A549 (cell line): Measurements from ENCODE around the gene ASAH2. TPM values are rescaled to one million over a fixed set of nuclear protein-coding genes. Genes with fewer than 3 reads are reported as not detected.

ENCODE experiments used
- ATAC-seq, 2 experiments: fragments of 200-7000 bp in 1 of 2; fragments of >200 bp in 1 of 2; cut with Nextera tagmentation in 1 of 2; cut with Tn5 transposase in 1 of 2; 3 replicates each; pipeline versions ENCODE4 v1.8.0 to v1.9.1; 2018 to 2020; ENCODE audit warnings: mild to moderate bottlenecking in 1 of 2, moderate library complexity in 1 of 2
- CTCF ChIA-PET: fragments of 300-600 bp; sonication (Branson Sonifier 250); formaldehyde crosslinking; extraction: SDS; loops from one replicate; lab custom pipeline; 2021; ENCODE audit warnings: antibody characterized with exemption, inconsistent platforms; lab: Yijun Ruan, JAX
- POLR2A ChIA-PET: fragments of 350-600 bp; formaldehyde crosslinking; extraction: SDS; loops from one replicate; lab custom pipeline; 2021; ENCODE audit warnings: antibody characterized with exemption, inconsistent platforms; lab: Yijun Ruan, JAX
- DNase-seq, 2 experiments: peaks; one replicate each; pipeline versions ENCODE4 v3.0.0 to v3.0.0-alpha.2; 2011 to 2016; ENCODE audit warnings: low read depth in 1 of 2, low spot score in 1 of 2
- FAIRE-seq: peaks from 2 replicates; lab custom pipeline; 2011; peaks lifted over from hg19 to GRCh38; lab: Jason Lieb, UNC
- H3K27ac ChIP-seq, 2 experiments: fragments of >200 bp; sonication (Bioruptor Twin); formaldehyde crosslinking; 3 replicates each; pipeline ENCODE4 v1.5.1; 2016 to 2017
- H3K4me1 ChIP-seq: fragments of >200 bp; sonication (Bioruptor Twin); formaldehyde crosslinking; 3 replicates; pipeline ENCODE4 v1.6.1; 2016
- H3K4me2 ChIP-seq: fragments of >200 bp; sonication (Bioruptor Twin); formaldehyde crosslinking; 3 replicates; pipeline ENCODE4 v1.6.1; 2016
- H3K4me3 ChIP-seq: fragments of >200 bp; sonication (Bioruptor Twin); formaldehyde crosslinking; 3 replicates; pipeline ENCODE4 v1.5.1; 2016
- H3K9me3 ChIP-seq: fragments of >200 bp; sonication (Bioruptor Twin); formaldehyde crosslinking; 3 replicates; pipeline ENCODE4 v1.6.1; 2016
- BHLHE40 ChIP-seq: IDR thresholded peaks from 2 replicates; pipeline ENCODE4 v1.6.1; 2012; ENCODE audit warnings: low read depth, low read length, inconsistent platforms
- CHD4 ChIP-seq: fragments of 200-600 bp; sonication (generic); IDR thresholded peaks from 2 replicates; pipeline ENCODE4 v1.6.1; 2016; ENCODE audit warnings: antibody characterized with exemption, mild to moderate bottlenecking, borderline replicate concordance
- EHF ChIP-seq: fragments of 250-450 bp; sonication (Bioruptor Pico); IDR thresholded peaks from 2 replicates; pipeline ENCODE4 v1.5.0; 2020; ENCODE audit warnings: mild to moderate bottlenecking
- EHMT2 ChIP-seq: fragments of 200-600 bp; sonication (generic); IDR thresholded peaks from 2 replicates; pipeline ENCODE4 v1.6.1; 2016; ENCODE audit warnings: antibody characterized with exemption, low read depth, mild to moderate bottlenecking, moderate library complexity
- ELK1 ChIP-seq: fragments of 150-350 bp; IDR thresholded peaks from 2 replicates; pipeline ENCODE4 v1.6.1; 2014; ENCODE audit warnings: low read depth, mild to moderate bottlenecking, low read length
- ESRRA ChIP-seq: fragments of 150-350 bp; IDR thresholded peaks from 2 replicates; pipeline ENCODE4 v1.6.1; 2014; ENCODE audit warnings: mild to moderate bottlenecking, low read length, borderline replicate concordance
- FOSB ChIP-seq: fragments of 250-450 bp; sonication (Bioruptor Pico); IDR thresholded peaks from 2 replicates; pipeline ENCODE4 v1.5.0; 2020; ENCODE audit warnings: mild to moderate bottlenecking, moderate library complexity
- FOSL2 ChIP-seq, 2 experiments: fragments of 450-650 bp in 1 of 2; fragments of >200 bp in 1 of 2; sonication (Bioruptor Twin) in 1 of 2; formaldehyde crosslinking; IDR thresholded peaks; 2 replicates each; pipeline versions ENCODE4 v1.5.0 to v1.6.1; 2016 to 2020; ENCODE audit warnings: mild to moderate bottlenecking in 1 of 2, moderate library complexity in 1 of 2
- FOXS1 ChIP-seq: fragments of 250-450 bp; sonication (Bioruptor Pico); IDR thresholded peaks from 2 replicates; pipeline ENCODE4 v1.5.0; 2020; ENCODE audit warnings: mild to moderate bottlenecking, moderate library complexity
- HDAC2 ChIP-seq: fragments of 200-600 bp; sonication (generic); IDR thresholded peaks from 2 replicates; pipeline ENCODE4 v1.6.1; 2016
- HES2 ChIP-seq: fragments of >200 bp; sonication (Bioruptor Twin); formaldehyde crosslinking; IDR thresholded peaks from 2 replicates; pipeline ENCODE4 v1.6.1; 2016
- HMGXB4 ChIP-seq: fragments of 250-450 bp; sonication (Bioruptor Pico); IDR thresholded peaks from 2 replicates; pipeline ENCODE4 v1.5.0; 2021; ENCODE audit warnings: mild to moderate bottlenecking, moderate library complexity, borderline replicate concordance
- HOXA7 ChIP-seq: fragments of 250-450 bp; sonication (Bioruptor Pico); IDR thresholded peaks from 2 replicates; pipeline ENCODE4 v1.5.0; 2020; ENCODE audit warnings: mild to moderate bottlenecking, moderate library complexity
- HOXB13 ChIP-seq: fragments of 250-450 bp; sonication (Bioruptor Pico); IDR thresholded peaks from 2 replicates; pipeline ENCODE4 v1.5.0; 2020; ENCODE audit warnings: low read depth, mild to moderate bottlenecking, moderate library complexity
- JUNB ChIP-seq: fragments of >200 bp; sonication (Bioruptor Twin); formaldehyde crosslinking; IDR thresholded peaks from 2 replicates; pipeline ENCODE4 v1.6.1; 2016
- KDM5A ChIP-seq: fragments of 200-600 bp; sonication (generic); IDR thresholded peaks from 2 replicates; pipeline ENCODE4 v1.6.1; 2016; ENCODE audit warnings: antibody characterized with exemption, mild to moderate bottlenecking
- MYC ChIP-seq: IDR thresholded peaks from 2 replicates; pipeline ENCODE4 v1.6.1; 2012; ENCODE audit warnings: mild to moderate bottlenecking, inconsistent platforms, low read length, improper control_type of control experiment, borderline replicate concordance
- NFE2L2 ChIP-seq: fragments of 150-350 bp; conservative IDR thresholded peaks from 2 replicates; pipeline ENCODE4 v1.6.1; 2014; ENCODE audit warnings: low read length
- NR3C1 ChIP-seq: fragments of >200 bp; sonication (Bioruptor Twin); formaldehyde crosslinking; IDR thresholded peaks from 3 replicates; pipeline ENCODE4 v1.6.1; 2017
- PBX3 ChIP-seq: IDR thresholded peaks from 2 replicates; pipeline ENCODE4 v1.6.1; 2012
- POLR2A ChIP-seq: IDR thresholded peaks from 2 replicates; pipeline ENCODE4 v1.6.1; 2012; ENCODE audit warnings: mild to moderate bottlenecking, low read length
- RAD21 ChIP-seq, 2 experiments: fragments of >200 bp in 1 of 2; sonication (Bioruptor Twin) in 1 of 2; formaldehyde crosslinking in 1 of 2; IDR thresholded peaks in 1 of 2; conservative IDR thresholded peaks in 1 of 2; 2 replicates in 1 of 2; 3 replicates in 1 of 2; pipeline ENCODE4 v1.6.1; 2012 to 2018; ENCODE audit warnings: inconsistent platforms in 1 of 2
- RARB ChIP-seq: fragments of 250-450 bp; sonication (Bioruptor Pico); IDR thresholded peaks from 2 replicates; pipeline ENCODE4 v1.8.0; 2021; ENCODE audit warnings: mild to moderate bottlenecking, moderate library complexity
- REST ChIP-seq: fragments of 200-600 bp; sonication (generic); IDR thresholded peaks from 2 replicates; pipeline ENCODE4 v1.6.1; 2016; ENCODE audit warnings: antibody characterized with exemption, mild to moderate bottlenecking, moderate library complexity
- RFX5 ChIP-seq: fragments of 450-650 bp; IDR thresholded peaks from 2 replicates; pipeline ENCODE4 v1.7.1; 2014; ENCODE audit warnings: antibody characterized with exemption, mild to moderate bottlenecking, moderate library complexity
- ZSCAN20 ChIP-seq: fragments of 250-450 bp; sonication (Bioruptor Pico); IDR thresholded peaks from 2 replicates; pipeline ENCODE4 v1.8.0; 2022; ENCODE audit warnings: mild to moderate bottlenecking, moderate library complexity
- WGBS: methylation state at CpG from one replicate; pipeline ENCODE4 v1.1.6; 2017; ENCODE audit errors: missing lambda C conversion rate; 5-methylcytosine and 5-hydroxymethylcytosine counted together
- polyA plus RNA-seq, 4 experiments: library from polyadenylated mRNA; depleted of rRNA in 3 of 4; stranded (reverse); fragments of >200 nt; fragmentation: RNase III in 1 of 4; extraction: RNeasy Plus Mini Kit Qiagen cat#74134 plus additional on column Dnase treatment in 1 of 4; gene quantifications; 2 replicates in 3 of 4; 3 replicates in 1 of 4; pipeline ENCODE4 v1.2.3, GENCODE V29; 2011 to 2017

Gene ASAH2
- polyA plus RNA-seq, 2 of the 4 experiments (the other 2 are of a cell fraction), result 0.17 to 4.8 TPM

- Histone ChIP-seq H3K4me3 (no peak overlapping the region), H3K4me1 (no peaks in the 10 kb centered on the region), H3K27ac (no peak overlapping the region), H3K9me3 (no peaks in the 10 kb centered on the region), H3K4me2 (no peak overlapping the region)
- FAIRE-seq (no peak), ATAC-seq (no peak), DNase-seq (no peak)
- POLR2A ChIA-PET, result no interaction called here
- TF ChIP-seq PBX3 (no peak), HES2 (no peak), FOXS1 (CRISPR knock-in tag) (no peak), RARB (CRISPR knock-in tag) (no peak), KDM5A (no peak), RFX5 (no peak), FOSB (no peak), RAD21 (conservative IDR thresholded peaks at IDR 0.05 in 1 of 2, IDR thresholded peaks at IDR 0.05 in 1 of 2) (no peak), ZSCAN20 (CRISPR knock-in tag) (no peak), NR3C1 (no peak), HOXA7 (no peak), HDAC2 (no peak), ELK1 (no peak), MYC (no peak), REST (no peak), NFE2L2 (no peak), EHMT2 (no peak)
- 23% methylated on average over 3 of the region's 3 CpGs for WGBS
- CTCF ChIA-PET, result interaction anchor here (1.9 kb wide), 1 partner anchor 13 kb away, joined by 7 read pairs; no protein-coding TSS in a partner anchor
Measured at GRCh38 chr10:50211670-50212069, 39.6 kb downstream of the ASAH2 start.

GRCh38 chr10:50210876-50211275 is 40.4 kb downstream of the ASAH2 start:
- FAIRE-seq (no peak), ATAC-seq (no peak)
- CTCF ChIA-PET, result interaction anchor here (0.8 to 1.9 kb wide), 2 partner anchors 14 to 413 kb away, joined by 3 to 7 read pairs; no protein-coding TSS in a partner anchor

More at GRCh38 chr10:50210876-50211275, 40.4 kb downstream of the ASAH2 start:
- TF ChIP-seq POLR2A (no peak), EHMT2 (no peak), CHD4 (no peak), JUNB (no peak), RFX5 (no peak), FOSL2 (IDR thresholded peaks at IDR 0.05) (no peak), FOSL2 (CRISPR knock-in tag; IDR thresholded peaks at IDR 0.05) (no peak), REST (no peak), HOXA7 (no peak), EHF (CRISPR knock-in tag) (no peak), ESRRA (no peak), HMGXB4 (CRISPR knock-in tag) (no peak), BHLHE40 (no peak), HOXB13 (CRISPR knock-in tag) (no peak)
- H3K27ac ChIP-seq, result no peak overlapping the region
- H3K4me1 ChIP-seq, result no peaks in the 10 kb centered on the region
- POLR2A ChIA-PET, result no interaction called here
- H3K4me3 ChIP-seq, result no peak overlapping the region
- no peak for DNase-seq
- H3K4me2 ChIP-seq, result no peak overlapping the region
- no peaks in the 10 kb centered on the region for H3K9me3 ChIP-seq
